Measurements from ENCODE around the gene CDH6. TPM values are rescaled to one million over a fixed set of nuclear protein-coding genes. Genes with fewer than 3 reads are reported as not detected.

CDH6 gene
- total and polyA plus RNA-seq, 10 donors, result 0.11 to 2.7 (median 0.60) TPM

DNA sequence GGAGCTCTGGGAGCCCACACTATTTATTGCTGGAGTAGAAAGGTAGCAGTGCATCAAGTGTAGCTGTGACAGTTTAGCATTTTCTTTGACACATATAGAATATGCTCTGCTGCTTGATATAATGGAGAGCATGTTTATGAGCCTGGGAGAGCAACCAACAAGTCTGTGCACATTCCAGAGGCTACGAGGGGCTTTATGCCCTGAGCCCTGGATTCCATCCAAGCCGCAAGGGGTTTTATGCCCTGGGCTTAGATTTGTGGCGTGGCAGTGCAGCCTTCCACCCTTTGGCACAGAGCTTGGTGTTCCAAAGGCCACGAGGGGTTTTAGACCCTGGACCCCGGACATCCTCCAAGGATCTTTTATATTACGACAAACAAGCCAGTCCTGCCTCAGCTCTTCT is 14.6 kb downstream of the CDH6 start:
- no peaks in the 10 kb centered on the region for H3K36me3 ChIP-seq
- H3K4me3 ChIP-seq, result no peak overlapping the region
- intact Hi-C loops (cut with DNase I; ENCODE audit: low total_unique reads), result no loop called here
- 85 to 93% (median 88%) methylated on average over 3 to 6 of the region's 6 CpGs for WGBS, 5 donors
- TF ChIP-seq, protein P1, sequence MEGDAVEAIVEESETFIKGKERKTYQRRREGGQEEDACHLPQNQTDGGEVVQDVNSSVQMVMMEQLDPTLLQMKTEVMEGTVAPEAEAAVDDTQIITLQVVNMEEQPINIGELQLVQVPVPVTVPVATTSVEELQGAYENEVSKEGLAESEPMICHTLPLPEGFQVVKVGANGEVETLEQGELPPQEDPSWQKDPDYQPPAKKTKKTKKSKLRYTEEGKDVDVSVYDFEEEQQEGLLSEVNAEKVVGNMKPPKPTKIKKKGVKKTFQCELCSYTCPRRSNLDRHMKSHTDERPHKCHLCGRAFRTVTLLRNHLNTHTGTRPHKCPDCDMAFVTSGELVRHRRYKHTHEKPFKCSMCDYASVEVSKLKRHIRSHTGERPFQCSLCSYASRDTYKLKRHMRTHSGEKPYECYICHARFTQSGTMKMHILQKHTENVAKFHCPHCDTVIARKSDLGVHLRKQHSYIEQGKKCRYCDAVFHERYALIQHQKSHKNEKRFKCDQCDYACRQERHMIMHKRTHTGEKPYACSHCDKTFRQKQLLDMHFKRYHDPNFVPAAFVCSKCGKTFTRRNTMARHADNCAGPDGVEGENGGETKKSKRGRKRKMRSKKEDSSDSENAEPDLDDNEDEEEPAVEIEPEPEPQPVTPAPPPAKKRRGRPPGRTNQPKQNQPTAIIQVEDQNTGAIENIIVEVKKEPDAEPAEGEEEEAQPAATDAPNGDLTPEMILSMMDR (IDR thresholded peaks at IDR 0.05 in 8 of 11, conservative IDR thresholded peaks at IDR 0.05 in 3 of 11), result no peak
- TF ChIP-seq POLR2A (IDR thresholded peaks at IDR 0.05) (no peak), POLR2AphosphoS5 (IDR thresholded peaks at IDR 0.05) (no peak)
- H3K4me1 ChIP-seq, result no peaks in the 10 kb centered on the region
- DNase-seq, result no peak
- no peaks in the 10 kb centered on the region for H3K27me3 ChIP-seq (replicated peaks in 1 of 7)
- no peaks in the 10 kb centered on the region for H3K9me3 ChIP-seq
- no peak overlapping the region for H3K27ac ChIP-seq

DNA sequence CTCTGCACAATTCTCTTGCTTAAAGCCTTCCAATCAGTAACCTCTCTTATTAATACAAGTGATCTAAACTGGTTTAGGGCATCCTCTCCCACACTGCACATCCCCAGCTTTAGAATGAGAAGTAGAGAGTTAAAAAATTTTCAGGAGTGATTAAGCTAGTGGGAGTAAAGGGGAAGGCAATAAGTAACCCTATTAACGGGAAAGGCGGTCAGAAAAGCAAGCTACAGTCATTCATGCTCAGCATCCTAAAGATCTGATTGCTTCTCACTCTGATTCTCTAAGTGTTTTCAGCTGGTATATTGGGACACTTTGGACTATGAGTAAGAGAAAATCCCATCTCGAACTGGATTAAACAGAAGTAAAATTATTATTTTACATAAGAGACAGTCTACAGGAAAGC is 15.8 kb downstream of the CDH6 start:
- peaks cover 0 to 8% (median 0%) of the 10 kb centered on the region in 6 donors for H3K4me1 ChIP-seq
- H3K27me3 ChIP-seq (replicated peaks in 1 of 7), result no peaks in the 10 kb centered on the region
- intact Hi-C loops (cut with DNase I; ENCODE audit: low total_unique reads), result no loop called here
- no peaks in the 10 kb centered on the region for H3K9me3 ChIP-seq
- 62 to 77% (median 69%) methylated on average over 3 of the region's 3 CpGs for WGBS, 5 donors
- DNase-seq, result no peak
- no peaks in the 10 kb centered on the region for H3K36me3 ChIP-seq
- H3K27ac ChIP-seq, result no peak overlapping the region
- H3K4me3 ChIP-seq, result no peak overlapping the region
- TF ChIP-seq POLR2A (IDR thresholded peaks at IDR 0.05) (no peak), POLR2AphosphoS5 (IDR thresholded peaks at IDR 0.05) (no peak)
- TF ChIP-seq, protein P1 (IDR thresholded peaks at IDR 0.05 in 8 of 11, conservative IDR thresholded peaks at IDR 0.05 in 3 of 11), result no peak

DNA sequence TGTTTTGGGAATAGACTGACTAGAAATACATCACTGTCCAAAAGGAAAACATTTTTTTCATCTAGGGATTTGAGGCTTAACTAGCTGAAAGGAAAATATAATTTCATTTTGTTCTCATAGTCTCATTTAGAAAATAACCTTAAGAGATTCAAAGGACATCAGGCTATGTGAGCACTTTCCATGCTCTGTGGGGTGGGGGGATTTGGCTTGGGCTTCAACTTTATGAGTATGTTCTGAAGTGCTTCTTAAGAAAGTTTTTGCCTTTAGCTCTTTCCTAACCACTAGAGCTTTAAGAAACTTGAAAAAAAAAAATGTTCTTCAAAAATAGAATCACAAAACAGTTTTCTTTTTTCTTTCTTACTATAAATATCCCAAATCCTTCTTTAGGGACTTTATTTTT is 17.6 kb downstream of the CDH6 start:
- intact Hi-C loops (cut with DNase I; ENCODE audit: low total_unique reads), result no loop called here
- H3K27me3 ChIP-seq (replicated peaks in 1 of 7), result no peaks in the 10 kb centered on the region
- no peak for DNase-seq
- no peaks in the 10 kb centered on the region for H3K9me3 ChIP-seq
- peaks cover 0 to 8% (median 0%) of the 10 kb centered on the region in 6 donors for H3K4me1 ChIP-seq
- TF ChIP-seq POLR2A (IDR thresholded peaks at IDR 0.05), result no peak
- no peak overlapping the region for H3K27ac ChIP-seq
- no peaks in the 10 kb centered on the region for H3K36me3 ChIP-seq
- no peak overlapping the region for H3K4me3 ChIP-seq

DNA sequence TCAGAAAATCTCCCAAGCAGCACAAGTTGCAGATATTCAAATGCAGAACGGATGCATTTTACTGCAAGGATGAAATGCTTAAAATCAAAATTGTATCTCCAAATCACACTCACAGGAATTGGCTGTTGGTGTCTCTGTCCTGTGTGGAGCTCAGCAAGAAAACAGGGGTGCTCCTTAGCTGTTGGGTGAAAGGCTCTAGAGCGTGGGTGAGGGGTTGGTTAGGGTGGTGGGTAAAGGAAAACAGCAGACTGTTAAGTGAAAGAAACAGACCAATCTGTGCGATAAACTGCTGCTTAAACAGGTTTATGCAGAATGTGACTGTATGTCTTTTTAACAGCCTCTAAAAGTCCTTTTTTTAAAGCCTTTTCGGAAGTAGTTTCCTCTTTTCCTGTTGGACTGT is 19.8 kb downstream of the CDH6 start:
- 63 to 75% (median 72%) methylated on average over 4 of the region's 4 CpGs for WGBS, 5 donors
- TF ChIP-seq POLR2A (IDR thresholded peaks at IDR 0.05), result no peak
- TF ChIP-seq, protein P1 (IDR thresholded peaks at IDR 0.05 in 8 of 11, conservative IDR thresholded peaks at IDR 0.05 in 3 of 11), result no peak
- TF ChIP-seq POLR2AphosphoS5 (IDR thresholded peaks at IDR 0.05), result no peak

DNA sequence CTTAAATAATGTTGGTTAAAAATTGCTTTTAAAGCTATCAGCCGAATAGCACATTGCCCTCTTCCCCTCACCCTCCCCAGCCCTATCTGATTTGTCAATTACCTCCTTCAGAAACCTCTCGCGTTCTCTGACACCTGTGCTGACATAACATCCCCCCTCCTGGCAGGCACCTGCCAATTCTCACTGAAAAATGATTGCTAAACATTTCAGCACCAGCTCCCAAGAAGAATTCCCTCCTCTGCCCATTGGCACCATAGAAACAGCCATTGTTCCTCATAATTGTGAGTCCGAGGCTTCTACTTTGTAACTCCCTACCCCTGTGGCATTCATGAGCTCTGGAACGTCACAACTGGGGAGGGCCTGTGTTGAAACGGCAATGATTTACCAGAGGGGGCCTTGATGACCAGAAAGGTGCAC is 20.2 kb downstream of the CDH6 start:
- Histone ChIP-seq H3K27ac (no peak overlapping the region), H3K4me1 (peaks cover 0 to 8% (median 0%) of the 10 kb centered on the region in 6 donors), H3K27me3 (replicated peaks in 1 of 7) (no peaks in the 10 kb centered on the region), H3K36me3 (no peaks in the 10 kb centered on the region), H3K9me3 (no peaks in the 10 kb centered on the region), H3K4me3 (no peak overlapping the region)
- no peak for DNase-seq
- 37 to 52% (median 41%) methylated on average over 6 of the region's 6 CpGs for WGBS, 5 donors
- TF ChIP-seq POLR2AphosphoS5 (IDR thresholded peaks at IDR 0.05) (no peak), POLR2A (IDR thresholded peaks at IDR 0.05) (no peak)
- TF ChIP-seq, protein P1 (IDR thresholded peaks at IDR 0.05 in 8 of 11, conservative IDR thresholded peaks at IDR 0.05 in 3 of 11), result no peak
- intact Hi-C loops (cut with DNase I; ENCODE audit: low total_unique reads), result no loop called here

More for the DNA sequence above, 19.8 kb downstream of the CDH6 start:
- peaks cover 0 to 8% (median 0%) of the 10 kb centered on the region in 6 donors for H3K4me1 ChIP-seq
- intact Hi-C loops (cut with DNase I; ENCODE audit: low total_unique reads), result no loop called here
- H3K27ac ChIP-seq, result no peak overlapping the region
- no peak overlapping the region for H3K4me3 ChIP-seq
- no peaks in the 10 kb centered on the region for H3K9me3 ChIP-seq
- H3K27me3 ChIP-seq (replicated peaks in 1 of 7), result no peaks in the 10 kb centered on the region
- no peaks in the 10 kb centered on the region for H3K36me3 ChIP-seq
- no peak for DNase-seq

All from spleen (tissue), 11 donors.